HL-60 (cell line): ENCODE measurements around the gene CSF1.

Source experiments
- DNase-seq, 2 experiments: peaks; one replicate each; pipeline ENCODE4 v3.0.0-alpha.2; 2010 to 2020; ENCODE audit warnings: low read depth in 1 of 2, low spot score in 1 of 2
- H3K27ac ChIP-seq: fragments of 250-450 bp; sonication (Bioruptor Pico); replicated peaks from 2 replicates; pipeline ENCODE4 v1.5.1; 2020; ENCODE audit warnings: mild to moderate bottlenecking, moderate library complexity
- H3K27me3 ChIP-seq: fragments of 250-450 bp; sonication (Bioruptor Pico); 2 replicates; pipeline ENCODE4 v1.5.1; 2021; ENCODE audit warnings: mild to moderate bottlenecking, moderate library complexity; ENCODE audit not compliant: insufficient read depth, poor library complexity, severe bottlenecking
- H3K4me3 ChIP-seq: replicated peaks from 2 replicates; pipeline ENCODE4 v1.5.1; 2011; ENCODE audit warnings: mild to moderate bottlenecking, control low read depth, low read length; ENCODE audit not compliant: insufficient read depth
- GABPA ChIP-seq: IDR thresholded peaks from 2 replicates; pipeline ENCODE4 v1.6.1; 2012; ENCODE audit warnings: low read depth
- POLR2AphosphoS5 ChIP-seq: IDR thresholded peaks from 2 replicates; pipeline ENCODE4 v1.6.1; 2012; ENCODE audit warnings: low read depth
- SPI1 ChIP-seq: IDR thresholded peaks from 2 replicates; pipeline ENCODE4 v1.6.1; 2012; ENCODE audit warnings: low read depth, mild to moderate bottlenecking, borderline replicate concordance
- TF ChIP-seq, protein P1 (sequence below): IDR thresholded peaks from one replicate; pipeline ENCODE4 v1.5.1; 2011; ENCODE audit warnings: low read length, control low read depth, inconsistent platforms; ENCODE audit not compliant: insufficient read depth
- TF ChIP-seq, protein P2 (sequence below): IDR thresholded peaks from 2 replicates; pipeline ENCODE4 v1.6.1; 2012; ENCODE audit warnings: low read depth; ENCODE audit not compliant: insufficient replicate concordance

CSF1 gene

DNA sequence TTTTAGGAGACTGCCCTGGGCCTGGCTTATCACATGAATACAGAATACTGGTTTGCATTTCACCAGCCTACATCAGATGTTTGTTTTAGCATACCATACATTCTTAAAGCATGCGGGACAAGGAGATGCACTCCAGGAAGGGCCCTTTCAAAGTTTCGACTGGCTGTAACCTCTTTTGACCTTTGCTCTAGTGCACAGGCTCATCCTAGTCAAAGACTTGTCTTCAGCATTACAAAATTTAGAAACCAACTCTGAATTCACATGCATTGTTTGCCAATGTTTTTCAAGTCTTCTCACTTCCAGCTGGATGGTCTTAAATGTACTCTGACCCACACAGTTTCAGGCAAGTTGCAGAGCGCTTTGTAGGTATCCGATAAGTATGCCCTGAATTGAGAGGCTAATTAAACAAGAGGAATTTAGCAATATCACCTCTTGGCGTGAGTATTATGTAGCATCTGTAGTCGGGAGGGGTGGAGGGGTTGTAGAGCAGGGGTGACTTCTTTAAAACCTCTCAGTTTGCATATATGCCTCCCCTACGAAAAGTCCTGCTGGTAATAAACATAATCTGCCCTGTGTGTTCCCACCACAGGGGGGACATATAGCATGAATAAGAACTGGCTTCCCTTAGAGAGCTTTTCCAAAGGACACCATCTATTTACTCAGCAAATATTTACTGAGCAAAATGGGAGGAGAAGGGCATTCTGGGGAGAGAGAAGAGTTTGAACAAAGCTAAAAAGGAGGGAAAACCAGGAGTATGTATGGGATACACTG lies 49.5 kb downstream of the CSF1 start:
- TF ChIP-seq GABPA (no peak), SPI1 (no peak), POLR2AphosphoS5 (no peak)
- TF ChIP-seq, protein P1, sequence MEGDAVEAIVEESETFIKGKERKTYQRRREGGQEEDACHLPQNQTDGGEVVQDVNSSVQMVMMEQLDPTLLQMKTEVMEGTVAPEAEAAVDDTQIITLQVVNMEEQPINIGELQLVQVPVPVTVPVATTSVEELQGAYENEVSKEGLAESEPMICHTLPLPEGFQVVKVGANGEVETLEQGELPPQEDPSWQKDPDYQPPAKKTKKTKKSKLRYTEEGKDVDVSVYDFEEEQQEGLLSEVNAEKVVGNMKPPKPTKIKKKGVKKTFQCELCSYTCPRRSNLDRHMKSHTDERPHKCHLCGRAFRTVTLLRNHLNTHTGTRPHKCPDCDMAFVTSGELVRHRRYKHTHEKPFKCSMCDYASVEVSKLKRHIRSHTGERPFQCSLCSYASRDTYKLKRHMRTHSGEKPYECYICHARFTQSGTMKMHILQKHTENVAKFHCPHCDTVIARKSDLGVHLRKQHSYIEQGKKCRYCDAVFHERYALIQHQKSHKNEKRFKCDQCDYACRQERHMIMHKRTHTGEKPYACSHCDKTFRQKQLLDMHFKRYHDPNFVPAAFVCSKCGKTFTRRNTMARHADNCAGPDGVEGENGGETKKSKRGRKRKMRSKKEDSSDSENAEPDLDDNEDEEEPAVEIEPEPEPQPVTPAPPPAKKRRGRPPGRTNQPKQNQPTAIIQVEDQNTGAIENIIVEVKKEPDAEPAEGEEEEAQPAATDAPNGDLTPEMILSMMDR, result no peak
- TF ChIP-seq, protein P2, sequence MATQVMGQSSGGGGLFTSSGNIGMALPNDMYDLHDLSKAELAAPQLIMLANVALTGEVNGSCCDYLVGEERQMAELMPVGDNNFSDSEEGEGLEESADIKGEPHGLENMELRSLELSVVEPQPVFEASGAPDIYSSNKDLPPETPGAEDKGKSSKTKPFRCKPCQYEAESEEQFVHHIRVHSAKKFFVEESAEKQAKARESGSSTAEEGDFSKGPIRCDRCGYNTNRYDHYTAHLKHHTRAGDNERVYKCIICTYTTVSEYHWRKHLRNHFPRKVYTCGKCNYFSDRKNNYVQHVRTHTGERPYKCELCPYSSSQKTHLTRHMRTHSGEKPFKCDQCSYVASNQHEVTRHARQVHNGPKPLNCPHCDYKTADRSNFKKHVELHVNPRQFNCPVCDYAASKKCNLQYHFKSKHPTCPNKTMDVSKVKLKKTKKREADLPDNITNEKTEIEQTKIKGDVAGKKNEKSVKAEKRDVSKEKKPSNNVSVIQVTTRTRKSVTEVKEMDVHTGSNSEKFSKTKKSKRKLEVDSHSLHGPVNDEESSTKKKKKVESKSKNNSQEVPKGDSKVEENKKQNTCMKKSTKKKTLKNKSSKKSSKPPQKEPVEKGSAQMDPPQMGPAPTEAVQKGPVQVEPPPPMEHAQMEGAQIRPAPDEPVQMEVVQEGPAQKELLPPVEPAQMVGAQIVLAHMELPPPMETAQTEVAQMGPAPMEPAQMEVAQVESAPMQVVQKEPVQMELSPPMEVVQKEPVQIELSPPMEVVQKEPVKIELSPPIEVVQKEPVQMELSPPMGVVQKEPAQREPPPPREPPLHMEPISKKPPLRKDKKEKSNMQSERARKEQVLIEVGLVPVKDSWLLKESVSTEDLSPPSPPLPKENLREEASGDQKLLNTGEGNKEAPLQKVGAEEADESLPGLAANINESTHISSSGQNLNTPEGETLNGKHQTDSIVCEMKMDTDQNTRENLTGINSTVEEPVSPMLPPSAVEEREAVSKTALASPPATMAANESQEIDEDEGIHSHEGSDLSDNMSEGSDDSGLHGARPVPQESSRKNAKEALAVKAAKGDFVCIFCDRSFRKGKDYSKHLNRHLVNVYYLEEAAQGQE, result no peak
- Histone ChIP-seq H3K4me3 (no peak overlapping the region), H3K27me3 (no peaks in the 10 kb centered on the region), H3K27ac (no peak overlapping the region)
- no peak for DNase-seq

DNA sequence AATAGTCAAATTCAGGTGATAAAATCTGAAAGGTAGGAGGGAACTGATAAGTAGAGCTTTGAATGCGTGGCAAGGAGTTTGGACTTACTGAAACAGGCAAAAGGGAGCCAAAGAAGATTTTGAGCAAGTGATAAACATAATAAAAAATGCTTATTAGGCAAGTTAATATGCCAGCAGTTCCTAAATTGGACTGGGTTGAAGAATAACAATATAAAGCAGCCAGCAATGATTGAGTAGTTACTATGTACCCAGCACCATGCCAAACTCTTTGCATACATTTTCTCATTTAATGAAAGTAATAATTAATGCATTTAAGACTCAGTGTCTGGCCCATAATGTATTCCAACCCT lies 50.1 kb downstream of the CSF1 start:
- H3K4me3 ChIP-seq, result no peak overlapping the region
- H3K27ac ChIP-seq, result no peak overlapping the region
- H3K27me3 ChIP-seq, result no peaks in the 10 kb centered on the region
- no peak for DNase-seq
- TF ChIP-seq, protein P2, result no peak
- TF ChIP-seq POLR2AphosphoS5, result no peak
- TF ChIP-seq GABPA, result no peak
- TF ChIP-seq, protein P1, result no peak

DNA sequence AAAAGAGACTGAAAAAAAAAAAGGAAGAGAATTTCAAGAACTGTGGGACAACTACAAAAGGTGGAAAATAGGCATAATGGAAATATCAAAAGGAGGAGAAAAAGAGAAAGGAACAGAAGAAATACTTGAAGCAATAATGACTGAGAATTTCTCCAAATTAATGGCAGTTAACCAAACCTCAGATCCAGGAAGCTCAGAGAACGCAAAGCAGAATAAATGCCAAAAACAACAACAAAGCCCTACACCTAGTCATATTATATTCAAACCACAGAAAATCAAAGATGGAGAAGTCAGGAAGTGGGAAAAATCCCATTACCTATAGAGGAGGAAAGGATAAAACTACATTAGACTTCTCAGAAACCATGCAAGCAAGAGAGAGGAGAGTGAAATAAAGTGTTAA lies 53.2 kb downstream of the CSF1 start:
- no peak for TF ChIP-seq POLR2AphosphoS5
- TF ChIP-seq SPI1, result no peak
- TF ChIP-seq, protein P2, result no peak
- TF ChIP-seq, protein P1, result no peak
- TF ChIP-seq GABPA, result no peak
- DNase-seq, result no peak
- Histone ChIP-seq H3K4me3 (no peak overlapping the region), H3K27ac (no peak overlapping the region), H3K27me3 (no peaks in the 10 kb centered on the region)
